Measurements from ENCODE around the gene MARCKS.

Gene MARCKS

GRCh38 chr6:113860181-113860955 lies 3.2 kb downstream of the MARCKS start:
- Histone ChIP-seq H3K36me3 (ENCODE audit: control insufficient read depth, insufficient read depth, low read length) (peaks cover 4% of the 10 kb centered on the region; the same call in 1 of the 2 replicates), H3K9me3 (ENCODE audit: control insufficient read depth, insufficient read depth, low read length) (no peaks in the 10 kb centered on the region), H3K27ac (ENCODE audit: low read length) (no peak overlapping the region), H3K4me1 (ENCODE audit: control insufficient read depth, insufficient read depth, low read length) (peaks cover 2% of the 10 kb centered on the region; the same call in 1 of the 2 replicates), H3K4me3 (ENCODE audit: low read length) (no peak overlapping the region), H3K27me3 (ENCODE audit: control insufficient read depth, insufficient read depth, low read length) (peaks cover 12% of the 10 kb centered on the region)
- no peak for DNase-seq (ENCODE audit: low read depth, low spot score)
- no CpG with 5 or more reads among the region's 56 CpGs for WGBS (ENCODE audit: insufficient coverage, insufficient read length)

- DNase-seq (ENCODE audit: low read depth, low spot score): no peak
- Histone ChIP-seq H3K36me3 (ENCODE audit: control insufficient read depth, insufficient read depth, low read length) (peaks cover 4% of the 10 kb centered on the region; the same call in 1 of the 2 replicates), H3K4me3 (ENCODE audit: low read length) (no peak overlapping the region), H3K27me3 (ENCODE audit: control insufficient read depth, insufficient read depth, low read length) (no peaks in the 10 kb centered on the region), H3K27ac (ENCODE audit: low read length) (no peak overlapping the region), H3K4me1 (ENCODE audit: control insufficient read depth, insufficient read depth, low read length) (no peaks in the 10 kb centered on the region), H3K9me3 (ENCODE audit: control insufficient read depth, insufficient read depth, low read length) (no peaks in the 10 kb centered on the region)
Observed at GRCh38 chr6:113862112-113862511, 5.0 kb downstream of the MARCKS start.

DNA sequence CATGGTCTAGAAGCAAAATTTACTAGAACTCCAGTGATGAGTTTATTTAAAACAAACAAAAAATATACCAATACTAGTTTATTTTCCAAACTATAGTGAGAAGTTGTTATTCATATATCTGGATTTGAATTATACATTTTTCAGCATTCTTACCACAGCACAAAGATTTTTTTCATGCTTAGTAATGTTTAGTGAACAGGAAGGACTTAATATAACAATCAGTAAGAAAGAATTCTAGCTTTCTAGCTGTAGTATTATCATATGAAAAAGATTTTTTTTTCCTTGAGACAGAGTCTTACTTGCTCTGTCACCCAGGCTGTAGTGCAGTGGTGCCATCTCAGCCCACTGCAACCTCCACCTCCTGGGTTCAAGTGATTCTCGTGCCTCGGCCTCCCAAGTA lies 13.8 kb downstream of the MARCKS start:
- no peaks in the 10 kb centered on the region for H3K4me1 ChIP-seq (ENCODE audit: control insufficient read depth, insufficient read depth, low read length)
- H3K9me3 ChIP-seq (ENCODE audit: control insufficient read depth, insufficient read depth, low read length): no peaks in the 10 kb centered on the region
- WGBS (ENCODE audit: insufficient coverage, insufficient read length): no CpG with 5 or more reads among the region's 2 CpGs
- H3K4me3 ChIP-seq (ENCODE audit: low read length): no peak overlapping the region
- no peak overlapping the region for H3K27ac ChIP-seq (ENCODE audit: low read length)
- H3K36me3 ChIP-seq (ENCODE audit: control insufficient read depth, insufficient read depth, low read length): no peaks in the 10 kb centered on the region
- no peaks in the 10 kb centered on the region for H3K27me3 ChIP-seq (ENCODE audit: control insufficient read depth, insufficient read depth, low read length)
- DNase-seq (ENCODE audit: low read depth, low spot score): no peak

DNA sequence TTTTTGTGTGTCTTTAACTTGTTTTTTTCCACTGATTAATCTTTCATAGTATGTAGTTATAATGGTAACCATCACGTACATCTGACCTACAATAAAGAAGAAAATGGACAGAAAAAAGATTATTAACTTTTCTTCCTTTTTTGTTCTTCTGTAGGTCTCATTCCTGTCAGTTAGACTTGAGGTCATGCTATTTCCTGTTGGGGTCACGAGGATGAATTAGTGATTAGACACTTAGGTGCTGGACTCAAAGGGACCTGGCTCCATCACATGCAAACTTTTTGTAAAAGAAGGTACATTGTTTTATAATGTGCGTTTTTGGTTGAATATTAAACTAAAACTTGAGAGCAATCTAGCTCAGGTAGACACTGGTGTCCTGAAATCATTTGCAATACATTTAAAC lies 14.8 kb downstream of the MARCKS start:
- H3K36me3 ChIP-seq (ENCODE audit: control insufficient read depth, insufficient read depth, low read length): no peaks in the 10 kb centered on the region
- DNase-seq (ENCODE audit: low read depth, low spot score): no peak
- no peak overlapping the region for H3K4me3 ChIP-seq (ENCODE audit: low read length)
- no CpG with 5 or more reads among the region's 3 CpGs for WGBS (ENCODE audit: insufficient coverage, insufficient read length)
- no peaks in the 10 kb centered on the region for H3K9me3 ChIP-seq (ENCODE audit: control insufficient read depth, insufficient read depth, low read length)
- no peak overlapping the region for H3K27ac ChIP-seq (ENCODE audit: low read length)
- no peaks in the 10 kb centered on the region for H3K4me1 ChIP-seq (ENCODE audit: control insufficient read depth, insufficient read depth, low read length)
- no peaks in the 10 kb centered on the region for H3K27me3 ChIP-seq (ENCODE audit: control insufficient read depth, insufficient read depth, low read length)

DNA sequence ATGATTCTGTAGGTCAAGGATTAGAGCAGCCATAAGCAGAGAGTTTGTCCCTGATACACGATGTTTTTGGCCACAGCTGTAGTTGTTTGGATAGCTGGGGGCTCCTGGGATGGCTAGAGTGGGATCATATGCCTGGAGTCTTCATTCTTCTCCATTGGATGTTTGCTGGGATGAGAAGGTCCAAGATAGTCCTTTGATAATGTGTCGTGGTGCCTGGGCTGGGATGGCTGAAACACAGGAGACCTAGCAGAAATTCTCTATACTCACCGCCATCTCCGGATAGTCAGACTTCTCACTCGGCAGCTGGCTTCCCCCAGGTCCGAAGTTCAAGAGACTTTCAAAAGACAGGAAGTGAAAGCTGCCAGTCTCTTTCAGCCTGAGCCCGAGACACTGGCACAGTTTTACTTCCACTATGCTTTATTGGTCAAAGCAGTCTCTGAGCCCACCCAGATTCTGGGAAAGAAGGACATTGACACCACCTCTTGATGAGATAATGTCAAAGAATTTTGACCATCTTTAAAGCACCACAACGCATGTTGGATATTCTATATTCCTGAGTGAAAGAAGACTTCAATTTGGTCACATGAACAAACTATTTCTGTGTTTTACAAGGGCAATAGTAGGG lies 16.0 kb downstream of the MARCKS start:
- no peaks in the 10 kb centered on the region for H3K9me3 ChIP-seq (ENCODE audit: control insufficient read depth, insufficient read depth, low read length)
- H3K4me3 ChIP-seq (ENCODE audit: low read length): no peak overlapping the region
- H3K27me3 ChIP-seq (ENCODE audit: control insufficient read depth, insufficient read depth, low read length): no peaks in the 10 kb centered on the region
- no peak overlapping the region for H3K27ac ChIP-seq (ENCODE audit: low read length)
- no CpG with 5 or more reads among the region's 8 CpGs for WGBS (ENCODE audit: insufficient coverage, insufficient read length)
- no peak for DNase-seq (ENCODE audit: low read depth, low spot score)
- no peaks in the 10 kb centered on the region for H3K4me1 ChIP-seq (ENCODE audit: control insufficient read depth, insufficient read depth, low read length)
- no peaks in the 10 kb centered on the region for H3K36me3 ChIP-seq (ENCODE audit: control insufficient read depth, insufficient read depth, low read length)

GRCh38 chr6:113875470-113875869 lies 18.3 kb downstream of the MARCKS start:
- H3K27me3 ChIP-seq (ENCODE audit: control insufficient read depth, insufficient read depth, low read length): no peaks in the 10 kb centered on the region
- no peaks in the 10 kb centered on the region for H3K36me3 ChIP-seq (ENCODE audit: control insufficient read depth, insufficient read depth, low read length)
- WGBS (ENCODE audit: insufficient coverage, insufficient read length): 100% methylated on average over 1 of the region's 2 CpGs
- H3K4me3 ChIP-seq (ENCODE audit: low read length): no peak overlapping the region
- no peak for DNase-seq (ENCODE audit: low read depth, low spot score)
- no peaks in the 10 kb centered on the region for H3K9me3 ChIP-seq (ENCODE audit: control insufficient read depth, insufficient read depth, low read length)
- no peaks in the 10 kb centered on the region for H3K4me1 ChIP-seq (ENCODE audit: control insufficient read depth, insufficient read depth, low read length)
- H3K27ac ChIP-seq (ENCODE audit: low read length): no peak overlapping the region

DNA sequence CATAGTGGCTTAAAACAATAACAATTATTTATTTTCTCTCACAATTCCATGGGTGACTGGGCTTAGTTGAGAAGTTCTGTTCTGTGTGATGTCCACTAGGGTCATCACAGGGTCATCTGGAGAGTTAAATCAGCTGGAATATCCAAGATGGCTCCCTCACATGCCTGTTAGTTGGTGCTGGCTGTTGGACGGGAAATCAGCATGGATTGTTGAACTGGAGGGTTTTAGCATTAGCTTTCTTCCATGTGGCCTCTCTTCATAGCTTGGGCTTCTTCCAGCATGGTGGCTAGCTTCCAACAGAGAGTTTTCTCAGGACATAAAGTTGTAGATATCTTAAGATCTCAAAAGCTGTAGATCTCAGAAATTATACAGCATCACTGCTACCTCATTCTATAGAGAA lies 19.6 kb downstream of the MARCKS start:
- no peaks in the 10 kb centered on the region for H3K9me3 ChIP-seq (ENCODE audit: control insufficient read depth, insufficient read depth, low read length)
- no peak overlapping the region for H3K27ac ChIP-seq (ENCODE audit: low read length)
- no peaks in the 10 kb centered on the region for H3K27me3 ChIP-seq (ENCODE audit: control insufficient read depth, insufficient read depth, low read length)
- DNase-seq (ENCODE audit: low read depth, low spot score): no peak
- no peaks in the 10 kb centered on the region for H3K36me3 ChIP-seq (ENCODE audit: control insufficient read depth, insufficient read depth, low read length)
- H3K4me3 ChIP-seq (ENCODE audit: low read length): no peak overlapping the region
- no CpG with 5 or more reads among the region's 1 CpG for WGBS (ENCODE audit: insufficient coverage, insufficient read length)
- no peaks in the 10 kb centered on the region for H3K4me1 ChIP-seq (ENCODE audit: control insufficient read depth, insufficient read depth, low read length)

- H3K4me3 ChIP-seq (ENCODE audit: low read length): no peak overlapping the region
- no peaks in the 10 kb centered on the region for H3K9me3 ChIP-seq (ENCODE audit: control insufficient read depth, insufficient read depth, low read length)
- DNase-seq (ENCODE audit: low read depth, low spot score): no peak
- no peaks in the 10 kb centered on the region for H3K27me3 ChIP-seq (ENCODE audit: control insufficient read depth, insufficient read depth, low read length)
- no peaks in the 10 kb centered on the region for H3K36me3 ChIP-seq (ENCODE audit: control insufficient read depth, insufficient read depth, low read length)
- no peak overlapping the region for H3K27ac ChIP-seq (ENCODE audit: low read length)
- H3K4me1 ChIP-seq (ENCODE audit: control insufficient read depth, insufficient read depth, low read length): no peaks in the 10 kb centered on the region
- no CpG with 5 or more reads among the region's 6 CpGs for whole genome bisulfite sequencing (ENCODE audit: insufficient coverage, insufficient read length)
Observed at GRCh38 chr6:113879186-113880096, 22.3 kb downstream of the MARCKS start.

GRCh38 chr6:113881478-113881980 lies 24.4 kb downstream of the MARCKS start:
- Histone ChIP-seq H3K27ac (ENCODE audit: low read length) (no peak overlapping the region), H3K9me3 (ENCODE audit: control insufficient read depth, insufficient read depth, low read length) (no peaks in the 10 kb centered on the region), H3K4me1 (ENCODE audit: control insufficient read depth, insufficient read depth, low read length) (no peaks in the 10 kb centered on the region), H3K4me3 (ENCODE audit: low read length) (no peak overlapping the region), H3K27me3 (ENCODE audit: control insufficient read depth, insufficient read depth, low read length) (no peaks in the 10 kb centered on the region), H3K36me3 (ENCODE audit: control insufficient read depth, insufficient read depth, low read length) (no peaks in the 10 kb centered on the region)
- no peak for DNase-seq (ENCODE audit: low read depth, low spot score)
- no CpG with 5 or more reads among the region's 2 CpGs for WGBS (ENCODE audit: insufficient coverage, insufficient read length)

GRCh38 chr6:113882336-113883022 lies 25.3 kb downstream of the MARCKS start:
- no peak overlapping the region for H3K4me3 ChIP-seq (ENCODE audit: low read length)
- no peaks in the 10 kb centered on the region for H3K4me1 ChIP-seq (ENCODE audit: control insufficient read depth, insufficient read depth, low read length)
- no peak for DNase-seq (ENCODE audit: low read depth, low spot score)
- H3K27ac ChIP-seq (ENCODE audit: low read length): no peak overlapping the region
- H3K36me3 ChIP-seq (ENCODE audit: control insufficient read depth, insufficient read depth, low read length): no peaks in the 10 kb centered on the region
- no CpG with 5 or more reads among the region's 2 CpGs for WGBS (ENCODE audit: insufficient coverage, insufficient read length)
- H3K9me3 ChIP-seq (ENCODE audit: control insufficient read depth, insufficient read depth, low read length): no peaks in the 10 kb centered on the region
- no peaks in the 10 kb centered on the region for H3K27me3 ChIP-seq (ENCODE audit: control insufficient read depth, insufficient read depth, low read length)

All from iPS DF 6.9 (cell line).